KMS-11 (cell line): ENCODE results near the gene E4F1.

Experiments used
- H2AFZ ChIP-seq: fragments of 200-600 bp; sonication (generic); 2 replicates; pipeline ENCODE4 v1.6.1; 2016; ENCODE audit warnings: antibody characterized with exemption, mixed run types, low read depth
- H3K27ac ChIP-seq: fragments of 200-600 bp; sonication (generic); 2 replicates; pipeline ENCODE4 v1.6.1; 2016; ENCODE audit warnings: mild to moderate bottlenecking, mixed run types
- H3K27me3 ChIP-seq: fragments of 200-600 bp; sonication (generic); 2 replicates; pipeline ENCODE4 v1.6.1; 2017; ENCODE audit warnings: mild to moderate bottlenecking, low read depth, mixed run types, moderate library complexity; ENCODE audit not compliant: insufficient read depth
- H3K36me3 ChIP-seq: fragments of 200-600 bp; sonication (generic); 2 replicates; pipeline ENCODE4 v1.6.1; 2017; ENCODE audit warnings: mild to moderate bottlenecking, mixed run types; ENCODE audit not compliant: insufficient read depth
- H3K4me1 ChIP-seq: fragments of 200-600 bp; sonication (generic); 2 replicates; pipeline ENCODE4 v1.6.1; 2016; ENCODE audit warnings: mild to moderate bottlenecking, low read depth, mixed run types; ENCODE audit not compliant: poor library complexity, severe bottlenecking
- H3K4me2 ChIP-seq: fragments of 200-600 bp; sonication (generic); 2 replicates; pipeline ENCODE4 v1.7.0; 2016; ENCODE audit warnings: mild to moderate bottlenecking, mixed run types
- H3K4me3 ChIP-seq: fragments of 200-600 bp; sonication (generic); IDR thresholded peaks from 2 replicates; pipeline ENCODE4 v1.6.1; 2017; ENCODE audit warnings: low read depth, low read length, mixed read lengths; ENCODE audit not compliant: insufficient read depth
- H3K79me2 ChIP-seq: fragments of 200-600 bp; sonication (generic); 2 replicates; pipeline ENCODE4 v1.6.1; 2016; ENCODE audit warnings: low read depth, mixed run types; ENCODE audit not compliant: insufficient read depth
- H3K9ac ChIP-seq: fragments of 200-600 bp; sonication (generic); 2 replicates; pipeline ENCODE4 v1.6.1; 2016; ENCODE audit warnings: mild to moderate bottlenecking, mixed run types
- H4K20me1 ChIP-seq: fragments of 200-600 bp; sonication (generic); 2 replicates; pipeline ENCODE4 v1.6.1; 2016; ENCODE audit warnings: mild to moderate bottlenecking, mixed run types; ENCODE audit not compliant: insufficient read depth
- TF ChIP-seq, protein P1 (sequence below): fragments of 200-600 bp; sonication (generic); conservative IDR thresholded peaks from 2 replicates; pipeline ENCODE4 v1.6.1; 2017; ENCODE audit warnings: low read depth, mild to moderate bottlenecking, antibody characterized with exemption, low read length, moderate library complexity, mixed read lengths

The E4F1 gene, protein sequence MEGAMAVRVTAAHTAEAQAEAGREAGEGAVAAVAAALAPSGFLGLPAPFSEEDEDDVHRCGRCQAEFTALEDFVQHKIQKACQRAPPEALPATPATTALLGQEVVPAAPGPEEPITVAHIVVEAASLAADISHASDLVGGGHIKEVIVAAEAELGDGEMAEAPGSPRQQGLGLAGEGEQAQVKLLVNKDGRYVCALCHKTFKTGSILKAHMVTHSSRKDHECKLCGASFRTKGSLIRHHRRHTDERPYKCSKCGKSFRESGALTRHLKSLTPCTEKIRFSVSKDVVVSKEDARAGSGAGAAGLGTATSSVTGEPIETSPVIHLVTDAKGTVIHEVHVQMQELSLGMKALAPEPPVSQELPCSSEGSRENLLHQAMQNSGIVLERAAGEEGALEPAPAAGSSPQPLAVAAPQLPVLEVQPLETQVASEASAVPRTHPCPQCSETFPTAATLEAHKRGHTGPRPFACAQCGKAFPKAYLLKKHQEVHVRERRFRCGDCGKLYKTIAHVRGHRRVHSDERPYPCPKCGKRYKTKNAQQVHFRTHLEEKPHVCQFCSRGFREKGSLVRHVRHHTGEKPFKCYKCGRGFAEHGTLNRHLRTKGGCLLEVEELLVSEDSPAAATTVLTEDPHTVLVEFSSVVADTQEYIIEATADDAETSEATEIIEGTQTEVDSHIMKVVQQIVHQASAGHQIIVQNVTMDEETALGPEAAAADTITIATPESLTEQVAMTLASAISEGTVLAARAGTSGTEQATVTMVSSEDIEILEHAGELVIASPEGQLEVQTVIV

DNA sequence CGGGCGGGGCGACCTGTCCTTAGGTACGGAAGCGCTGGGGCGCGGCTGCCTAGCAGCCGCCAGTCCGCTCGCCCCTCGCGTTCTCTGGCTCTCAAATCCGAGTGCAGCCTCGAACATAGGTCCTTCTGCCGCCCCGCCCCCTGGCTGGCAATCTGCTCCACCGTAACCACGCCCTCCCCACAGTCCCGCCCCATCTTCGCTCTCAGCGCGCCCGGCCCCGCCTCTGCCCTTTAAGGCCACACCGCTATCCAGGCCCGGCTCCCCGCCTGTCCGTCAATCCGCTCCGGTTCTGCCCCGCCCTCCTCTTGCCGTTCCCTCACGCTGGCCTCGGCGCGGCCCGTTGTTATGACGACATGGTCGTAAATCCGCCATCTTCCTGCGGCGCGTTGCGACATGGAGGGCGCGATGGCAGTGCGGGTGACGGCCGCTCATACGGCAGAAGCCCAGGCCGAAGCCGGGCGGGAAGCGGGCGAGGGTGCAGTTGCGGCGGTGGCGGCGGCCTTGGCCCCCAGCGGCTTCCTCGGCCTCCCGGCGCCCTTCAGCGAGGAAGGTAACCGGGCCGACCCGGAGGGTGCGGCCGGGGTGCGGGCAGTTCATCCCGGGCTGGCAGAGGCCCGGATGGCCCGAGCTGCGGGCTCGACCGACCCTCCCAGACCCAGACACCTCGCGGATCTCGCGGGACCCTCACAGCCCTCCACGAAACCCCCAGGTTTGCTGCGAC, at the start of gene E4F1:
Gene E4F1 (plus strand): TSS at position 371 of the 721 bp plus-strand sequence. CDS start 23 bp downstream, at position 394.
- H3K4me2 ChIP-seq, result peak within 1 kb of the TSS; percentile 99
- H3K4me1 ChIP-seq, result peaks cover 16% of the 10 kb centered on the region
- peak within 1 kb of the TSS; percentile 75 for H2AFZ ChIP-seq
- no peak within 1 kb of the TSS for H3K4me3 ChIP-seq
- H3K27ac ChIP-seq, result peak within 1 kb of the TSS; percentile 53
- no peaks in the 10 kb centered on the region for H4K20me1 ChIP-seq
- TF ChIP-seq, protein P1, sequence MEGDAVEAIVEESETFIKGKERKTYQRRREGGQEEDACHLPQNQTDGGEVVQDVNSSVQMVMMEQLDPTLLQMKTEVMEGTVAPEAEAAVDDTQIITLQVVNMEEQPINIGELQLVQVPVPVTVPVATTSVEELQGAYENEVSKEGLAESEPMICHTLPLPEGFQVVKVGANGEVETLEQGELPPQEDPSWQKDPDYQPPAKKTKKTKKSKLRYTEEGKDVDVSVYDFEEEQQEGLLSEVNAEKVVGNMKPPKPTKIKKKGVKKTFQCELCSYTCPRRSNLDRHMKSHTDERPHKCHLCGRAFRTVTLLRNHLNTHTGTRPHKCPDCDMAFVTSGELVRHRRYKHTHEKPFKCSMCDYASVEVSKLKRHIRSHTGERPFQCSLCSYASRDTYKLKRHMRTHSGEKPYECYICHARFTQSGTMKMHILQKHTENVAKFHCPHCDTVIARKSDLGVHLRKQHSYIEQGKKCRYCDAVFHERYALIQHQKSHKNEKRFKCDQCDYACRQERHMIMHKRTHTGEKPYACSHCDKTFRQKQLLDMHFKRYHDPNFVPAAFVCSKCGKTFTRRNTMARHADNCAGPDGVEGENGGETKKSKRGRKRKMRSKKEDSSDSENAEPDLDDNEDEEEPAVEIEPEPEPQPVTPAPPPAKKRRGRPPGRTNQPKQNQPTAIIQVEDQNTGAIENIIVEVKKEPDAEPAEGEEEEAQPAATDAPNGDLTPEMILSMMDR, result no peak
- no peaks in the 10 kb centered on the region for H3K27me3 ChIP-seq
- peaks cover 48% of the 10 kb centered on the region for H3K79me2 ChIP-seq
- H3K36me3 ChIP-seq, result no peaks in the 10 kb centered on the region
- H3K9ac ChIP-seq, result peak within 1 kb of the TSS; percentile 88

DNA sequence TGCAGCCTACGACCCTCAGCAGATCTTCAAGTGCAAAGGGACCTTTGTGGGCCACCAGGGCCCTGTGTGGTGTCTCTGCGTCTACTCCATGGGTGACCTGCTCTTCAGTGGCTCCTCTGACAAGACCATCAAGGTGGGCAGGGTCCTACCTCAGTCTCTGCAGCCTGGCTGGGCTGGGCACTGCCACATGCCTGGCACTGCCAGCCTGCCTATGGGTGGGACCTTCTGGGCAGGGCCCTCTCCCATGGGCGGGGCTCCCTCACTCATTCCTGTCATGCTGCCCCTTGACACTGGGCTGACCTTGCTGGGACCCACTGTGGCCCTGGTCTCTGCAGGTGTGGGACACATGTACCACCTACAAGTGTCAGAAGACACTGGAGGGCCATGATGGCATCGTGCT, 49.5 kb upstream of the E4F1 start:
- Histone ChIP-seq H3K4me3 (no peak overlapping the region), H3K4me2 (no peak overlapping the region), H3K79me2 (no peaks in the 10 kb centered on the region), H3K27ac (no peak overlapping the region), H3K27me3 (no peaks in the 10 kb centered on the region), H3K9ac (no peak overlapping the region), H2AFZ (no peak overlapping the region), H4K20me1 (no peaks in the 10 kb centered on the region), H3K36me3 (peaks cover 6% of the 10 kb centered on the region; the same call in 1 of the 2 replicates), H3K4me1 (no peaks in the 10 kb centered on the region)
- TF ChIP-seq, protein P1, result no peak

DNA sequence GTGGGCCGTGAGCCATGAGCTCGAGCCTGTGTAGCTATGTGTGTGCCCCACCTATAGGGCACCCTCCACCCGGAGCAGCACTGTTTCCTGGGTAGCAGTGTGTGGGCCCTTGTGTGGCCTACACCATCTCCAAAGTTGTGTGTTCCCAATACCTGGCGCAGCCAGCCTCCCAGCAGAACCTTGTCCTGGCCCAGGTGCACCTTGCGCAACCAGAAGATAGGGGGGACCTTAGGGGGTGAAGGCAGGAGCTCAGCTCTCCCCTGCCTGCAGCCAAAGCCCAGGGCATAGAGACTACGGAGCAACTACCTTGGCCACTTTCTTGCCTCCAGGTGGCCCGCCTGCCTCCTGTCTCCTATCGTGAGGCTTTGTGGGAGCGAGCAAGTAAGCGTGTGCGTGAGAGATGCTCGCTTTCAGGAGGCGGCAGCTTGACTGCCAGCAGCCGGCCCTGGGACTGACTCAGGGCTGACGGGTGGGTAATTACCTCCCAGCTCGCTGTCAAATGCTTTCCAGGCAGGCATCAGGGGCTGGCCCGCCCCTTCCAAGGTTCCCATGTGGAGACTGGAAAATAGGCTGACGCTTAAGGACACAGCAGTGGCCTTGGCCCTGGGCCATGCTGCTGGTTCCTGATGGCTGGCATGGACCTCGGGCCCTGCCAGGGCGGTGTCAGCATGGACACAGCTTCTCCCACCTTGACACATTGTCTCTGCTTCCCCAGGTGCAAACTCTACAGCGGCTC, 48.8 kb upstream of the E4F1 start:
- TF ChIP-seq, protein P1, result no peak
- Histone ChIP-seq H3K27me3 (no peaks in the 10 kb centered on the region), H4K20me1 (no peaks in the 10 kb centered on the region), H3K4me2 (no peak overlapping the region), H3K27ac (no peak overlapping the region), H3K36me3 (peaks cover 6% of the 10 kb centered on the region; the same call in 1 of the 2 replicates), H3K4me1 (no peaks in the 10 kb centered on the region), H3K79me2 (no peaks in the 10 kb centered on the region), H2AFZ (no peak overlapping the region), H3K9ac (no peak overlapping the region), H3K4me3 (no peak overlapping the region)

GRCh38 chr16:2175454-2175853, 47.9 kb upstream of the E4F1 start:
- no peaks in the 10 kb centered on the region for H3K4me1 ChIP-seq

More at GRCh38 chr16:2175454-2175853, 47.9 kb upstream of the E4F1 start:
- H3K27me3 ChIP-seq, result no peaks in the 10 kb centered on the region
- TF ChIP-seq, protein P1, result no peak
- no peak overlapping the region for H3K27ac ChIP-seq
- peaks cover 6% of the 10 kb centered on the region; the same call in 1 of the 2 replicates for H3K36me3 ChIP-seq
- H3K79me2 ChIP-seq, result no peaks in the 10 kb centered on the region
- no peak overlapping the region for H3K4me2 ChIP-seq
- H4K20me1 ChIP-seq, result no peaks in the 10 kb centered on the region
- H3K9ac ChIP-seq, result no peak overlapping the region
- H2AFZ ChIP-seq, result no peak overlapping the region
- H3K4me3 ChIP-seq, result no peak overlapping the region
